NT2/D1 (cell line): ENCODE results near the gene DCAF12.

Experiments
- DNase-seq: peaks from one replicate; pipeline ENCODE4 v3.0.0-alpha.2; 2011; ENCODE audit warnings: low read depth, low spot score
- H3K27me3 ChIP-seq: 2 replicates; pipeline ENCODE4 v1.6.0; 2011; ENCODE audit warnings: mild to moderate bottlenecking; ENCODE audit not compliant: insufficient read length, insufficient read depth
- H3K36me3 ChIP-seq: 2 replicates; pipeline ENCODE4 v1.6.1; 2011; ENCODE audit warnings: mild to moderate bottlenecking, low read length, mixed read lengths; ENCODE audit not compliant: insufficient read depth, insufficient read length
- H3K4me1 ChIP-seq: 2 replicates; pipeline ENCODE4 v1.5.1; 2011; ENCODE audit not compliant: insufficient read depth, insufficient read length
- H3K4me3 ChIP-seq: 2 replicates; pipeline ENCODE4 v1.5.1; 2011; ENCODE audit warnings: low read depth; ENCODE audit not compliant: insufficient read length
- H3K9ac ChIP-seq: 2 replicates; pipeline ENCODE4 v1.6.0; 2011; ENCODE audit warnings: low read depth; ENCODE audit not compliant: insufficient read length
- H3K9me3 ChIP-seq: 2 replicates; pipeline ENCODE4 v1.5.1; 2011; ENCODE audit warnings: mild to moderate bottlenecking, low read length; ENCODE audit not compliant: insufficient read depth
- SUZ12 ChIP-seq: IDR thresholded peaks from 2 replicates; pipeline ENCODE4 v1.6.1; 2011; ENCODE audit not compliant: insufficient read length, insufficient read depth; ENCODE audit errors: extremely low read depth
- YY1 ChIP-seq: IDR thresholded peaks from 2 replicates; pipeline ENCODE4 v1.6.1; 2011; ENCODE audit not compliant: insufficient read length, insufficient read depth
- ZNF274 ChIP-seq: IDR thresholded peaks from 2 replicates; pipeline ENCODE4 v1.6.1; 2011; ENCODE audit warnings: mild to moderate bottlenecking, low read depth, low read length

Gene DCAF12

DNA sequence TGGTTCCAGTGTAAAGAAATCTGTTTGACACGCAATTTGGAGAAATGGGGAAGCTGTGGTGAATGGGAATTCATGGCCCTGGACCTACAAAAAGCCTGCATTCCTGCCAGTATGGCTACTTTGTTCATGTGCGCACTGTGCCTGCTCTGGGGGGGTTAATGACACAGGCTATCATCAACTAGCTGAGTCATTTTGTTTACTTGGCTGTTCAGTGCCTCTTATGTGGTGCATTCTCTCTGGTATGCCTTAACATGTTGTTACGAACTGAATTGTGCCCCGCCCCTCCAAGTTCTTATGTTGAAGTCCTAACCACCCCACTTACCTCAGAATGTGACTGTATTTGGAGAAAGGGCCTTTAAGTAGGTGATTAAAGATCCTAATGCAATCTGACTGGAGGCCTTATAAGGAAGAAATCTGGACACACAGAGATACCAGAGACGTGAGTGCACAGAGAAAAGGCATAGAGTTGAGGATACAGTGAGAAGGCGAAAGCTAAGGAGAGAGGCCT lies 31.9 kb upstream of the DCAF12 start:
- Histone ChIP-seq H3K36me3 (no peaks in the 10 kb centered on the region), H3K4me3 (no peak overlapping the region), H3K27me3 (no peaks in the 10 kb centered on the region), H3K9ac (no peak overlapping the region), H3K9me3 (no peaks in the 10 kb centered on the region), H3K4me1 (no peaks in the 10 kb centered on the region)
- no peak for DNase-seq
- no peak for TF ChIP-seq YY1

DNA sequence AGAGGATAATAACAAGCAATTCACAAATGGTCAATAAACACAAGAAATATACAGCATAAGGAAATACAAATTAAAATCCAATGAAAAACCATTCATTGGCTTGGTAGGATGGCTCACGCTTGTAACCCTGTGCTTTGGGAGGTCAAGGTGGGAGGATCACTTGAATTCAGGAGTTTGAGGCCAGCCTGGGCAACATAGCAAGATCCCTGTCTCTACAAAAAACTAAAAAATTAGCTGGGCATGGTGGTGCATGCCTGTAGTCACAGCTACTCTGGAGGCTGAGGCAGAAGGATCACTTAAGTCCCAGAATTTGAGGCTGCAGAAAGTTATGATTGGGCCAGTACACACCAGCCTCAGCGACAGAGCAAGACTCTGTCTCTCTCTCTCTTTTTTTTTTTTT lies 31.4 kb upstream of the DCAF12 start:
- no peaks in the 10 kb centered on the region for H3K4me1 ChIP-seq
- H3K9me3 ChIP-seq = no peaks in the 10 kb centered on the region
- TF ChIP-seq YY1 (no peak), ZNF274 (no peak), SUZ12 (no peak)
- H3K9ac ChIP-seq = no peak overlapping the region
- H3K36me3 ChIP-seq = no peaks in the 10 kb centered on the region
- H3K27me3 ChIP-seq = no peaks in the 10 kb centered on the region
- DNase-seq = no peak
- no peak overlapping the region for H3K4me3 ChIP-seq

DNA sequence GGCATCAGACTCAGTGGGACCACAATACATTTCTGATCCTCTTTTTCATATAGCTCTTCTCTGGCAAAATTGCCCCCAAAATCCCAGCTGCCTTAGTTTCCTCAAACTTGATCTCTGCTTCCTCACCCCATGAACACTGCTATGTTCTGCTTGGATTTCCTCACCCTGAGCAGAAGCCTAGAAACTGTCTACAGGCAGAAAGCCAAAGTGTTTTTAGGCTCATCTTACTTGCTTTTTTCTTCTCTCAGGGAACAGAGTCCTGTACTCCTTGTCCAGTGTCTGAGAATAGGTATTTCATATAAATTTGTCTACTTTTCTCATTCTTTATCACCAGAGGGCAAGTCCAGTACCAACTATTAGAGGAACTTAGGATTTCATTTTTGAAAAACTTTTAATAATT lies 30.8 kb upstream of the DCAF12 start:
- H3K4me3 ChIP-seq = no peak overlapping the region
- H3K9me3 ChIP-seq = no peaks in the 10 kb centered on the region
- no peaks in the 10 kb centered on the region for H3K4me1 ChIP-seq
- H3K27me3 ChIP-seq = no peaks in the 10 kb centered on the region
- no peaks in the 10 kb centered on the region for H3K36me3 ChIP-seq
- TF ChIP-seq YY1 = no peak
- no peak for TF ChIP-seq ZNF274
- no peak for TF ChIP-seq SUZ12
- H3K9ac ChIP-seq = no peak overlapping the region
- DNase-seq = no peak

- Histone ChIP-seq H3K9me3 (no peaks in the 10 kb centered on the region), H3K36me3 (no peaks in the 10 kb centered on the region), H3K9ac (no peak overlapping the region), H3K4me3 (no peak overlapping the region), H3K27me3 (no peaks in the 10 kb centered on the region), H3K4me1 (no peaks in the 10 kb centered on the region)
- no peak for DNase-seq
- TF ChIP-seq SUZ12 (no peak), YY1 (no peak), ZNF274 (no peak)
Measured at GRCh38 chr9:34154057-34154456, 27.6 kb upstream of the DCAF12 start.

GRCh38 chr9:34151398-34151797 lies 24.9 kb upstream of the DCAF12 start:
- Histone ChIP-seq H3K4me1 (no peaks in the 10 kb centered on the region), H3K9me3 (no peaks in the 10 kb centered on the region), H3K27me3 (no peaks in the 10 kb centered on the region), H3K4me3 (no peak overlapping the region), H3K9ac (no peak overlapping the region), H3K36me3 (no peaks in the 10 kb centered on the region)
- TF ChIP-seq SUZ12 = no peak
- no peak for TF ChIP-seq ZNF274
- no peak for TF ChIP-seq YY1
- DNase-seq = no peak

GRCh38 chr9:34145165-34145564 lies 18.7 kb upstream of the DCAF12 start:
- no peaks in the 10 kb centered on the region for H3K27me3 ChIP-seq
- H3K9ac ChIP-seq = no peak overlapping the region
- H3K4me3 ChIP-seq = no peak overlapping the region
- H3K9me3 ChIP-seq = no peaks in the 10 kb centered on the region
- no peak for DNase-seq
- H3K4me1 ChIP-seq = no peaks in the 10 kb centered on the region
- H3K36me3 ChIP-seq = no peaks in the 10 kb centered on the region
- TF ChIP-seq SUZ12 = no peak
- TF ChIP-seq ZNF274 = no peak
- TF ChIP-seq YY1 = no peak

DNA sequence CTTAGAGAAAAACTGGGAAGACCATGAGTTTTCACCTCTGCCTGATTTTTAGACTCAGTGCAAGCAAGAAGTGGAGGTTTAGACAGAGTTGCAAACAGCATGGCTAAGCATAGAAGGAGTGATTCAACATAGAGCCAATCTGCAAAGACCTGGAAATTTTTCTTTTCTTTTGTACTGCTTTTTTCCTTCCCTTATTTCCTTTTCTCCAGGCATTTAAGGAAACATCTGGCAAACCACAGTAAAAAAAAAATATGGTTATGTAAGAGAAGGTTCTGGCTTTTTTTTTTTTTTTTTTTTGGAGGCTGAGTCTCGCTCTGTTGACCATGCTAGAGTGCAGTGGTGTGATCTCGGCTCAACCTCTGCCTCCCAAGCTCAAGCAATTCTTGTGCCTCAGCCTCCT lies 16.6 kb upstream of the DCAF12 start:
- no peaks in the 10 kb centered on the region for H3K36me3 ChIP-seq
- no peaks in the 10 kb centered on the region for H3K4me1 ChIP-seq
- no peak for DNase-seq
- TF ChIP-seq ZNF274 = no peak
- no peak overlapping the region for H3K9ac ChIP-seq
- no peaks in the 10 kb centered on the region for H3K27me3 ChIP-seq
- no peaks in the 10 kb centered on the region for H3K9me3 ChIP-seq
- no peak overlapping the region for H3K4me3 ChIP-seq

DNA sequence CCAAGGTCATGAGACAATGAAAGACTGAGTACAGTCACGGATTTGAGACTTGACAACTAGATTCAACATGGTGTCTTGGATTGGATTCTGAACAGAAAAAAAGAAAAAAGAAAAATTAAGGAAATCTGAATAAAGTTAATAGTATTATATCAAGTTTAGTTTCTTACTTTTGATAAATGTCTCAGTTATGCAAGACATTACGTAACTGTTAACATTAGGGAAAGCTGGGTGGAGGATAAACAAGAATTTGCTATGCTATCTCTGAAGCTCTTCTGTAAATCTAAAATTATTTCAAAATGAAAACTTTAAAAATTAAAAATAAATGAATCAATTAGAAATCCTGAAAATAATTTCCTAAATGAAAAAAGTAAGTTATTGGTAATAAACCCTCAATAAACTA lies 14.4 kb upstream of the DCAF12 start:
- peaks cover 8% of the 10 kb centered on the region; the same call in 1 of the 2 replicates for H3K9me3 ChIP-seq
- no peaks in the 10 kb centered on the region for H3K4me1 ChIP-seq
- DNase-seq = no peak
- no peaks in the 10 kb centered on the region for H3K27me3 ChIP-seq
- no peak overlapping the region for H3K9ac ChIP-seq
- H3K36me3 ChIP-seq = no peaks in the 10 kb centered on the region
- H3K4me3 ChIP-seq = no peak overlapping the region
- TF ChIP-seq YY1 (no peak), SUZ12 (no peak), ZNF274 (no peak)
